Measurements from ENCODE around the gene RSAD1. TPM values are rescaled to one million over a fixed set of nuclear protein-coding genes. Genes with fewer than 3 reads are reported as not detected.

The RSAD1 gene
- total RNA-seq, 1 donor from 2014 or later, result 27.4 TPM

GRCh38 chr17:50488880-50489279 lies 10.2 kb downstream of the RSAD1 start:
- ATAC-seq (no peak), DNase-seq (ENCODE audit: low spot score) (no peak)

- no peak for ATAC-seq
- no peak for DNase-seq (ENCODE audit: low spot score)
Observed at GRCh38 chr17:50491505-50491904, 12.8 kb downstream of the RSAD1 start.

DNA sequence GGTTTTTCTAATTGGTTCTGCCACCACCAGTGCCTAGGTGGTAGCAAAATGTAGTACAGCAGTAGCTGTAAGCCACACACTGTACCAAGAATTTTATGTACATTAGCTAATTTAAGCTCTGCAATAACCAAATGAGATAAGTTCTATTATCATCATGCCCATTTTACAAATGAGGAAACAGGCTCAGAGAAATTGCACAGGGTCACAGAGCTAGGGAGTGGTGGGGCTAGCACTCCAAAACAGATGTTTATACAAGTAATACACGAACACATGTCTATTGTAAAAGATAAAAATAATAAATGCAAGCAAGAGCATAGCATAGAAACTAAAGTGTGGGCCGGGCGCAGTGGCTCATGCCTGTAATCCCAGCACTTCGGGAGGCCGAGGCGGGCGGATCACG lies 13.6 kb downstream of the RSAD1 start:
- DNase-seq (ENCODE audit: low spot score) (no peak), ATAC-seq (no peak)

- no peak for ATAC-seq
Observed at GRCh38 chr17:50493744-50494143, 15.1 kb downstream of the RSAD1 start.

DNA sequence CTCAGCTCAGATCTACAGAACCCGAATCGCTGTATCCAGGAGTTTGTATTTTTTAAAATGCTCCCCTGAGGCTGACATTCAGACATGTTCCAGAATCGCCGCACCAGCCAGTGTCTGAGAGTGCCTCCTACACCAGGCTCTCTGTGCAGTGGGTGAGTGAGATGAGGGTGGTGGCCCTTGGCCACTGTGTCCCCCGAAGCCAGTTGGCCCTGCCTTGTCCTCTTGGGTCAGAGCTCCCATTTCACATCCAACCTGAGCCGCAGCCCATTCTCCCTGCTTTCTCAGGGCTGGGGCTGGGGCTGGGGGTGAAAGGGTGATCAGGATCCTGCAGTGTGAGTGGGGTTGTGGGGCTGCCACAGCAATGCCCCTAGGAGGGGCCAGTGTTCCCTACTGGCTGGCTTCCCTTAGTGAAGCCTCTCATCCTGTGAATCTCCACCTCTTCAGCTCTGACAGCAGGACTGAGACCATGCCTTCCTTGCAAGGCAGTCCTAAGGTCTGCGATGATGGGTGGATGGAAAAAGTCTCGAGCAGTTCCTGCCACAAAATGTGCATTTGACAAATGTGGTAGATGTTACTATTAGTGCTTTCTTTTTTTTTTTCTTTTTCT lies 16.7 kb downstream of the RSAD1 start:
- DNase-seq (ENCODE audit: low spot score), result no peak
- ATAC-seq, result no peak

More at GRCh38 chr17:50493744-50494143, 15.1 kb downstream of the RSAD1 start:
- no peak for DNase-seq (ENCODE audit: low spot score)

DNA sequence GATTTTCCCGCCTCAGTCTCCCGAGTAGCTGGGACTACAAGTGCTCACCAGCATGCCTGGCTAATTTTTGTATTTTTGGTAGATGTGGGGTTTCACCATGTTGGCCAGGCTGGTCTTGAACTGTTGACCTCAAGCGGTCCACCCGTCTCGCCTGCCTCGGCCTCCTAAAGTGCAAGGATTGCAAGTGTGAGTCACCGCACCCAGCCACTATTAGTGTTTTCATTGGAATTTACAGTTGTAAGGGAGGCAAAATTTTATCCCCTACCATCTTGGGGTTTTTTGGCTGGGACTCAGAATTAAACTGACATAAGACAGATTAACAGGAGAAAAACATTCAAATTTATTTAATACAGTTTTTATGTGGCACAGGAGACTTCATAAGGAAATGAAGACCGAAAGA lies 17.3 kb downstream of the RSAD1 start:
- no peak for DNase-seq (ENCODE audit: low spot score)
- ATAC-seq, result no peak

GRCh38 chr17:50498021-50498874 lies 19.6 kb downstream of the RSAD1 start:
- ATAC-seq (no peak), DNase-seq (ENCODE audit: low spot score) (no peak)

- DNase-seq (ENCODE audit: low spot score) (no peak), ATAC-seq (no peak)
Observed at GRCh38 chr17:50499270-50499669, 20.6 kb downstream of the RSAD1 start.

GRCh38 chr17:50499721-50500120 lies 21.1 kb downstream of the RSAD1 start:
- DNase-seq (ENCODE audit: low spot score), result no peak
- ATAC-seq, result no peak

GRCh38 chr17:50501054-50501453 lies 22.4 kb downstream of the RSAD1 start:
- peak; percentile 50 for ATAC-seq
- DNase-seq (ENCODE audit: low spot score), result no peak

- DNase-seq (ENCODE audit: low spot score), result no peak
- ATAC-seq, result no peak
Observed at GRCh38 chr17:50502301-50502990, 23.8 kb downstream of the RSAD1 start.

- DNase-seq (ENCODE audit: low spot score), result no peak
- no peak for ATAC-seq
Observed at GRCh38 chr17:50505591-50506130, 27.0 kb downstream of the RSAD1 start.

DNA sequence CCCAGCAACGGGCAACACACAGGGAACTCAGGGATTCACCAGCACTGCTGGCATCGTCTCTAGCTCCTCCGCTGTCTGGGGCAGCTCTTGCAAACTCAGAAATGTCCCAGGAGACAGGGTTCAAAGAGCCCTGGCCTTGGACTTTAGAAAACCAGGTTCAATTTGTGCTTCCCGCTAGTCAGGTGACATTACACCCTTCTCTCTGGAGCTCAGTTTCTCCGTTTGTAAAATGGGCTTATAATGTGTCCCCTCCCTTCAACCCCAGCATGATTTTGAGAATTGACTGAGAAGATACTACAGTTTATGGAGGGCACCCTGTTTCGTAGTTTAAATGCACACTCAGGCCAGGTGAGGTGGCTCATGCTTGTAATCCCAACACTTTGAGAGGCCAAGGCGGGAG lies 27.6 kb downstream of the RSAD1 start:
- DNase-seq (ENCODE audit: low spot score) (no peak), ATAC-seq (no peak)

DNA sequence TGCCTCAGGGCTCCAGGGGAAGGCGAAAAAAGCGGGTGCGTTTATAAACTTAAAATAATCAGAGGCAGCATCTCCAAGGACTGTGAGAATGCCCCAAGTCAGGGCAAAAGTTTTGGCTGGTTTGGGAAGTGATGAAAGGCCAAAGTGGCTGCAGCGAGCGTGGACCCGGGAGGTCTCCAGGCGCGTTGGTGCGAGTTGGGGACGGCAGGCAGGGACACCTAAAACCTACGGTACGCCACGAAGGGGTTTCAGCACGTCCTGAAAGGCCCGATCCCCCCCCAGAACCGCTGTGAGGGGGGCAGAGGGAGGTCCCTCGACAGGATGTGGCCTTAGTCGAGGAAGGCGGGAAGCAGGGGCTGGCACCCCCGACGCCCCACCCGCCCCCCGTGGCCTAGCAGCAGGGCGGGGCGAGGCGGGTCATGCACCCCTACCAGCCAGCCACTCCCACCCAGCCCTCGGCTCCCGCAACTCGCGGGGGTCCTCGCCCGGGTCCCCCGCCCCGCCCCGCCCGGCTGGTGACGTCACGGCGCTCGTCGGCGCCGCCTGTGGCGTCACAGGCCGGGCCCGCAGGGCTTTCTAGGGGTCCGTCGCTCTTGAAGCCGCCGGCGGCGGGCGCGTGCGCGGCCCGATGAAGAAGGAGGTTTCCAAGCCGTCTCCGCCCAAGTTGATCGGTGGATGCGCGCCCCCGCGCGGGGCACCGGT lies 29.4 kb downstream of the RSAD1 start, which contains the start of gene MYCBPAP:
Gene MYCBPAP (plus strand): TSS at position 569 of the 702 bp plus-strand sequence. CDS start 236 bp downstream, outside the sequence.
- ATAC-seq (peak; percentile 88), DNase-seq (ENCODE audit: low spot score) (peak; percentile 74)

GRCh38 chr17:50508573-50509460 lies 30.2 kb downstream of the RSAD1 start:
- ATAC-seq (no peak), DNase-seq (ENCODE audit: low spot score) (no peak)

GRCh38 chr17:50511058-50511457 lies 32.4 kb downstream of the RSAD1 start:
- DNase-seq (ENCODE audit: low spot score), result no peak
- no peak for ATAC-seq

DNA sequence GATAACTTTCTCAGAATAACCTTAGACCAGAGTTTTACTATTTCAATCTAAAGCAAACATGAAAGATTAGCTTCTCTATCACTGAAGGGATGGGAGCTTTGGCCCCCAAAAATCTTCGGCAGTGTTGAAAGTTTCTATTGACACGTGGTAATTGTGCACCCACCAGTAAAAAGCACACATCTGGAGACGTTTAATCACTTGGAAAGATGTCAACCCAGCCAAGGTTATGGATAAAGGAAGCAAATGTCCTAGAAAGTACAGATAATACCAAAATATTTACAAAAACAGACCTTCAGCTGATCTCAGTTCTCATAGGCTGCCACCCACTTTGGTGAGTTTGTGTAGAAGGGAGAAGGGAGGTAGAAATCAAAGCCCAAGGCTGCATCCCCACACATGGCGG lies 34.8 kb downstream of the RSAD1 start:
- no peak for ATAC-seq

GRCh38 chr17:50514388-50514787 lies 35.7 kb downstream of the RSAD1 start:
- DNase-seq (ENCODE audit: low spot score) (no peak), ATAC-seq (peak; percentile 20)

More for the DNA sequence above, 34.8 kb downstream of the RSAD1 start:
- DNase-seq (ENCODE audit: low spot score), result no peak

GRCh38 chr17:50514936-50515702 lies 36.5 kb downstream of the RSAD1 start:
- ATAC-seq (peak; percentile 92), DNase-seq (ENCODE audit: low spot score) (peak; percentile 90)
